RWPE1 (cell line): ENCODE data around the gene CDH13.

Experiments
- CTCF ChIA-PET: fragments of 350-600 bp; sonication (Branson Sonifier 250); formaldehyde crosslinking; extraction: SDS; loops from one replicate; lab custom pipeline; 2021; lab: Yijun Ruan, JAX
- POLR2A ChIA-PET: fragments of 400-600 bp; formaldehyde crosslinking; extraction: SDS; loops from one replicate; lab custom pipeline; 2020; ENCODE audit warnings: antibody characterized with exemption; ENCODE audit not compliant: low non-redundant PET; lab: Yijun Ruan, JAX
- DNase-seq: peaks from one replicate; pipeline ENCODE4 v3.0.0; 2012; ENCODE audit warnings: low spot score
- H3K27ac ChIP-seq: fragments of 450-650 bp; 2 replicates; pipeline ENCODE4 v1.5.1; 2017
- TF ChIP-seq, protein P1 (sequence below): fragments of 450-650 bp; conservative IDR thresholded peaks from 2 replicates; pipeline ENCODE4 v1.5.1; 2017; ENCODE audit warnings: low read depth, mild to moderate bottlenecking

The CDH13 gene

DNA sequence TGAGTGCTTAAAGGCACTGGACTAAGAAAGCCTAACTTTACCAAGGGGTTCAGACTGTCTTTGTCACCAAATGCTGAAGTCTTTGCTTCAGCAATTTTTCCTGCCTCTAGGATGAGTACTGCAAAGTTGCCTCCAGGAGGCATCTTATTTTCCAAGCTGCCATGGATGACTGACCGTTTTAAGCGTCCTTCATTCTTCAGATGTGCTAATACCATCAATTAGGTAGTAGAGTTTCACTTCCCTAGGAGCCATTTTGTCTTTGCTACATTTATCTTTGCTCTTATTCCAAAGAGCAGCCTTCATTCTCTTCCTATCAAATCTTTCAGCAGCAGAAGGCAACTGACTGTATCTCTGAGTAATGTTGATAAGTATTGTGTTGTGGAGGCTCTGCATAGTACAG is 440.1 kb downstream of the CDH13 start:
- POLR2A ChIA-PET: no interaction called here
- no peak for DNase-seq
- CTCF ChIA-PET: no interaction called here
- TF ChIP-seq, protein P1, sequence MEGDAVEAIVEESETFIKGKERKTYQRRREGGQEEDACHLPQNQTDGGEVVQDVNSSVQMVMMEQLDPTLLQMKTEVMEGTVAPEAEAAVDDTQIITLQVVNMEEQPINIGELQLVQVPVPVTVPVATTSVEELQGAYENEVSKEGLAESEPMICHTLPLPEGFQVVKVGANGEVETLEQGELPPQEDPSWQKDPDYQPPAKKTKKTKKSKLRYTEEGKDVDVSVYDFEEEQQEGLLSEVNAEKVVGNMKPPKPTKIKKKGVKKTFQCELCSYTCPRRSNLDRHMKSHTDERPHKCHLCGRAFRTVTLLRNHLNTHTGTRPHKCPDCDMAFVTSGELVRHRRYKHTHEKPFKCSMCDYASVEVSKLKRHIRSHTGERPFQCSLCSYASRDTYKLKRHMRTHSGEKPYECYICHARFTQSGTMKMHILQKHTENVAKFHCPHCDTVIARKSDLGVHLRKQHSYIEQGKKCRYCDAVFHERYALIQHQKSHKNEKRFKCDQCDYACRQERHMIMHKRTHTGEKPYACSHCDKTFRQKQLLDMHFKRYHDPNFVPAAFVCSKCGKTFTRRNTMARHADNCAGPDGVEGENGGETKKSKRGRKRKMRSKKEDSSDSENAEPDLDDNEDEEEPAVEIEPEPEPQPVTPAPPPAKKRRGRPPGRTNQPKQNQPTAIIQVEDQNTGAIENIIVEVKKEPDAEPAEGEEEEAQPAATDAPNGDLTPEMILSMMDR: no peak
- no peak overlapping the region for H3K27ac ChIP-seq

DNA sequence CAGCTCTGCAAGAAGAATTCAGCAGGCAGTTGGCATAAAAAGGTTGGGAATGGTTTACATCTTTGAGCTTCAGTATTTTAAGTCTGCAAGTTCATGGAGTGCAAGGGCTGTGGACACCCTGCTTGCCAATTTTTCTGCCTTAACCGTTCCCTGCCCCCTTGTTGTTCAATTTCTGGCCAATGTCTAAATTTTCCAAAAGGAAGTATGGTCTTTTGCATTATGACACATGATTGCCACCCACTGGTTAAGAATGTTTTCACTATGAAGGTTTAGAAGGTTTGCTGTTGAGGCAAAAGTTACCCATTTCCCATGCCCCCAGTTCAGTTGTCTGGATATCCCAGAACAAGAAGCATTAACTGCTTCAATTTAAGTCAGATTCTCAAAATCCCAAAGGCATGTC is 441.9 kb downstream of the CDH13 start:
- H3K27ac ChIP-seq: no peak overlapping the region
- POLR2A ChIA-PET: no interaction called here
- DNase-seq: no peak
- CTCF ChIA-PET: no interaction called here
- TF ChIP-seq, protein P1: no peak

DNA sequence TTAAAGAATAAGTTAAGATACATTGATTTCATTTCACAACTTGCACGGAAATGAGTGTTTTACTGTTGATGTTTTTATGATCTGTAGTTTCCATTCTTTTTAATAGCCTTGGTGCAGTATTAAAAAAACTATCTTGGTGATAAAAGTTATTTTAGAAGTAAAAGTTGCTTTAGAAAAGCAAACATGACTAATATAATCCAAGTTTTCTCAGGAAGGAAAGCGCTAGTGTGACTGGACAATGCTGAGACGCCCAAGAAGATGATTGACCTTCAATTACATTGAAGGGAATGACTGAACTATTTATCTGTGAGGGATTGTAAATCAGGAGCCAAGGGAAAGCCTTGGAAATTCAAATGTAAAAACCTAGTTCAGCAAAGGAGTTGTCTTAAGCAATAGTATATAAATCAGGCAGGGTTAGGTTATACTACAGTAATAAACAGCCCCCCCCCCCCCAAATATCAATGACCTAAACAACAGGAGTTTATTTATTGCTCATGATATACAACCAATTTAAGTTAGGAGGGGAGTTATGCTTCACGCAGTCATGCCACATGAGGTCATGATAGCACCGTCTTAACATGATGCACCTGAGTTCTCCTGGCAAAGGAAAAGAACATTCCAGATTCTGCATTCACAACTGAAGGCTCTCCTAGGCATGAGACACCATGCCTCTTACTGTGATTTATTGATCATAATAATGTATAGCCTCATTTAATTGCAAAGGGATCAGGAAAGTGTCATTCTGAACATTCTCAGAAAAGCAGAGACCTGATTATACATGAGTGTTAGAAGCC is 443.8 kb downstream of the CDH13 start:
- POLR2A ChIA-PET: no interaction called here
- CTCF ChIA-PET: no interaction called here
- TF ChIP-seq, protein P1: no peak
- H3K27ac ChIP-seq: no peak overlapping the region
- DNase-seq: no peak

DNA sequence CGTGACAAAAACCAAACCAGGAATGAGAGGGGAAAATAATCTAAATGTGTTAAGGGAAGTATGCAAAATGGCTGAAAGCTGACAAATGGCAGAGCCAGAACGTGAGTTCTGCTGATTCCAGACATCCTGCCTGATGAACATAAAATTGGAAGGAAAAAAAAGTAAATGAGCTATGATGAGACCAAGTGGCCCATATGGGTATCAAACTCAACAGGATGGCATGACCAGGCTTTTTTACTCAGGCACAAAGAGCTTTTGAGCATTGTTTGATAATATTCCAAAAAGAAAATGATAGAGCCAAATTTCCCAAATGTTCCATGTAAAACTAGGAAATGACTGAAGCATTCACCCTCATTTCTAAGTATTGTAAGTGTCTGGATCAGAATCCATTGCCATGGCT is 449.2 kb downstream of the CDH13 start:
- no peak overlapping the region for H3K27ac ChIP-seq
- TF ChIP-seq, protein P1: no peak
- CTCF ChIA-PET: no interaction called here
- no peak for DNase-seq
- POLR2A ChIA-PET: no interaction called here

DNA sequence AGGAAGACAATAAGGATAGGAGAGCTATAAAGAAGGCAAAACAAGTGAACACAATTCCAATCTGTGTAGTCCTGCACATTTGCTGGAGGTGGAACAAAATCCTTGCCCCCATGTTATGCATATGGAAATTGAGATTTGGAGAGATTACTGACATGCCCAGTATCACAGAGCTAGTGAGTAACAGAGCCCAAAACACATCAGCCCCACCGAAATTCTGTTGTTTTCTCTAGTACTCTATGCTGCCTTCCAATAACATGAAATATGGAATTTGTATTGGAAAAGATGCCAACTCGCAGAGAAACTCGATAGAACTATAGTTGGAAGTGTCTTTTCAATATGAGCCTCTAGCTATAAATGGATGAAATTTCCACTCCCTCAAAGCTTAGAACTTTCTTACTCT is 456.6 kb downstream of the CDH13 start:
- TF ChIP-seq, protein P1: no peak
- ChIA-PET POLR2A (no interaction called here), CTCF (interaction anchor here (0.5 kb wide), 1 partner anchor 800 kb away, joined by 4 read pairs; no protein-coding TSS in a partner anchor)
- no peak for DNase-seq
- H3K27ac ChIP-seq: no peak overlapping the region

DNA sequence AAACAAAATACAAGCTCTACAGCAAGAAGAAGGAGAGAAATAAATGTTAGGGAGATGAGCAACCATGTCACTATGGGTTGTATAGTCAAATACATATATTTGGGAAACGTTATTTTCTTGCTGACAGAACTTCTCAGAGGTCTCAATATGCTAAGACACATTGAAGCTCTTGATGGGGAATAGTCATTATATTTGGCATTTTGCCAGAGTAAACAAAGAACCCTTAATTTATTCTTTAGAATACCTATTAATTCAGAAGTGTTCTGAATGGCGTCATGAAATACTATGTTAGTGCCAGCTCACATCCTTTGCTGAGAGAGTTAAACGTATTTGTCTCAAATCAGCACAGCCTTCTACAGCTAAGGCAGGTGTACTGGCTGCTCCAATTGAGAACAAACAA is 458.9 kb downstream of the CDH13 start:
- no peak for DNase-seq
- TF ChIP-seq, protein P1: no peak
- ChIA-PET CTCF (no interaction called here), POLR2A (no interaction called here)
- no peak overlapping the region for H3K27ac ChIP-seq
